Midbrain (tissue), 1 donor: ENCODE data around the gene ERBB2.
"Not testable (repeated sequence)": the region's sequence is repeated elsewhere in the genome, so short reads cannot be mapped to it uniquely, and the experiment has no call there.

Source experiments
- DNase-seq: peaks from one replicate; lab custom pipeline; 2025; lab: John Stamatoyannopoulos, UW

Gene ERBB2

DNA sequence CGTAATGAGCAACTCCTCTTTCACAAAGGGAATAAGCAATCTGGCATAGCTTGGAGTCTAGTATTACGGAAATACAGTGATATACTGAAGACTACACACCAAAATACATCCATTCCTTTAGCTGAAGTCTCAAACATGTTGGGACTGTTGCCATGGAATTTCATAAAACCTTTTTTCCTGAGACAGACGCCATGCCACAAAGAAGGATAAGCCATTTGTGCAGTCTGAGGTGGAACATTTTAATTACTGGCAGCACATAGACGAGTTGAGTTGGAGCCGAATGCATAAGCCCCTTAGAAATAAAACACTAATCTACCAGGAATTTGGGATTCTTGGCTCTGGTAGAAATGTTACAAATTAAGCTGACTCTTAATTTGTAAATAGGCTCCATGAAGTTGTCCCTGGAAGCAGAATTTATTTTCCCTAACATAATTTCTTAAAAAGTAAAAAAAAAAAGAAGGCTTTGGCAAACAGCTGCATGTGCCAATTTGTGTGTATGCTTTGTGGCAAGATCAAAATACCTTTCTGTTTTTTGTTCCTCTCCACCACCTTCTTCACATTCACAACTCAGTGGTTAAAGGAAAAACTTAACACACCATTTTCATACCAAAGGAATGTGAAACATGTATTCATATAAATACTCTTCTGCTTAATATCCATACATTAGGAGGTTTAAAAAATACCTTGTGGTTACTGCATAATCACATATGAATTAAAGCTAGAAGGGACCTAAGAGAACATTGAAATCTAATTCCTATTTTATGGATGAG lies 63.4 kb downstream of the ERBB2 start:
- no peak for DNase-seq

DNA sequence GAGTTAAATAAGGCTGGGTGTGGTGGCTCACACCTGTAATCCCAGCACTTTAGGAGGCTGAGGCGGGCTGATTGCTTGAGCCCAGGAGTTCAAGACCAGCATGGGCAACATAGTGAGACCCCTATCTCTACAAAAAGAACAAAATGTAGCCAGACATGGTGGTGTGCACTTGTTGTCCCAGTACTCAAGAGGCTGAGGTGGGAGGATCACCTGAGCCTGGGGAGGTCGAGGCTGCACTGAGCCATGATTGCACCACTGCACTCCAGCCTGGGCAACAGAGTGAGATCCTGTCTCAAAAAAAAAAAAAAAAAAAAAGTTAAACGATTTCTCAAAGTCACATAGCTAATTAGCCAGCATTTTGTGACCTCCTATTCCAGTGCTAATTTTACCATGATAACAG lies 64.3 kb downstream of the ERBB2 start:
- not testable (repeated sequence) for DNase-seq

DNA sequence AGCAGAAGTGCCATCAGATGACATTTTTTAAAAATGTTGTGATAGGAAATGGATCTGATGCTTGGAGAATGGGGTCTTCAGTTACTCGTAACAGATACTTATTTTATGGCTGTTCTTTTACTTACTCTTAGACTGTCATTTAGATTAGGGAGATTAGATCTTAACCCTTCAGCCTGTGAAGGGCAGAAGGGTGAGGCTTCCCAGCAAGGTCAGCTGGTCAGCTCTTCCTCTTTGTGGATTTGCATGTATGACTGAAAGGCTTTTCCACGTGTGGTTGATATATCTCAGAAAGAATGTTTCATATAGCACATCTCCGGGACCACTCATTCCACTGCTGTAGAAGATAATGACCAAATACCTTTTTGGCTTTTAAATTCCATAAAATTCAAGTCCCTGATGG lies 65.3 kb downstream of the ERBB2 start:
- DNase-seq = no peak

DNA sequence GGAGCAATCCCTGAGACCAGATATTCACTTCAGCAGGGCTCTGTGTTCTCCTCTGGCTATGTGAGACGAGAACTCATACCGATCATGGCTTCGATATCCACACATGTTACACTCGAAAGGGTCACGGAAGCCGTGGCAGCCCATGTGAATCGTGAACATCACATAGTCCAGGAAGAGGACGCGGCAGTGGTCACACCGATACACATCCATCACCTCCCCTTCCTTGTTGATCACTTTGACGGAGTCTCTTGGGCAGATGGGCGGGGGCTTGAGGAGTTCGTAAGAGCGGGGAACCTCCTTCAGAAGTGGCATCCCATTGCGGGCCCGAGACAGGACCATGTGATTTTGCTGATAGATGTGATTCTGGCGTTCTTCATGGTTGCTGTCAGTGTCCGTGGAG lies 65.9 kb downstream of the ERBB2 start:
- DNase-seq = no peak

DNA sequence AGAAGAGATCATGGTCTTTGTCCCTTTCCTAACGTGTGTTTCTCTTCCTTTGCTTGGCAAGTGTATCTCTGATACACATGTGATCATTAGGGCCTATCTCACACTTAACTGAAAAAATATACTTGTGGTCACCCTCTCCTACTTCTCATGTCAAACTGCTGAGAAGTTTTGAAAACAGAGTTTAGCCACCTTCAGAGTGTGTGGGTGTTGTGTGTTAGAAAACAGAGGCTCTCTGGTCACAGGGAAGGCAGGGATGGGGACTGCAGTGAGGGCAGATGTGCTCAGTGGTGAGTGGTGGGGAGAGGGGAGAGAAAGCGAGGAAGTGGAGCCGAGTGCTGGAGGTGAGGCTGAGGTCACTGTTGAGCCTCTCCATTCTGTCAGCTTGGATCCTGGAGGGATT lies 67.3 kb downstream of the ERBB2 start:
- DNase-seq = no peak

DNA sequence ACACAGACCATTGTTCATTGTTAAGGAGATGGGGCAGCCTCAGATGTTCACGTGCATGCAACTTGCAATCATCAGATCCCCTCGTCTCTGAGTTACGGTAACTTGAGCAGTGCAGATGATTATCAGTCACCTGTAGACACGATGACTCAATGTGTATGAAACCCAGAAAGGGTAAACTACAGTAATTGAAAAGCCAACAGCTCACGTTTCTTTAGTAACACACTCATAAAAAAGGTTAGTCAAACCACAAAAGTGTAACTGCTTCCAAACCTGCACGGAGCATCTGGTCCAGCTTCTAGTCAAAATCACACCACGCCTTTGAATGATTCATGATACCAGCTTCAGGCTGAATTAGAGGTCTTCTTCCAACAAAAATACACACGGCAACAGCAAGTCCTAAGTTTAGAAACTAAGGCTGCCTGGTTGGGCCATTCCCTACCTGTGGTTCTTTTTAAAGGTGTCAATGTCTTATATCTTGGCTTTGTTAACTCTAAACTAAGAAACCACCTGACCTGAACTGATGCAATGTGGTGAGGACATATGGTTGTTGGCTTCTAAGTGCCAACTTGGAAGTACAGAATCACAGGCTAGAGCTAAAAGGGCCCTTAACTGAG lies 70.2 kb downstream of the ERBB2 start:
- DNase-seq = no peak

DNA sequence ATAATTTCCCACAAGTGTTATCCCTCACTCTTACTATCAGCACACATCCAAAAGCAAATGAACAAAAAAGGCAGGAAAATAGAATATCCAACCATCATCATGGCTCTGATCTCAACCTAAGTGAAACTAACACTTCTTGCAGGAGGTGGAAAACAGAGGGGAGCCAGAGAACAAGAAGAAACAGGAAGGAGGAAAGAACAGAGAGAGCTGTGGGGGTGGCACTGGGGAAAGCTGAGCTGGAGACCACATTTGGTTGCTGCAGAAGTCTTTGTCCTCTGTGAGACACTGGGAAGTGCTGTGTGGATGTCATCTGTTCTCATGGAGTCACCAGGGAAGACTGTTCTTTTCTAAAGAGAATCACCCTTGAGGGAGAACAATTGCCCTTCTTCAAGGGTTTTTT lies 72.6 kb downstream of the ERBB2 start:
- no peak for DNase-seq

DNA sequence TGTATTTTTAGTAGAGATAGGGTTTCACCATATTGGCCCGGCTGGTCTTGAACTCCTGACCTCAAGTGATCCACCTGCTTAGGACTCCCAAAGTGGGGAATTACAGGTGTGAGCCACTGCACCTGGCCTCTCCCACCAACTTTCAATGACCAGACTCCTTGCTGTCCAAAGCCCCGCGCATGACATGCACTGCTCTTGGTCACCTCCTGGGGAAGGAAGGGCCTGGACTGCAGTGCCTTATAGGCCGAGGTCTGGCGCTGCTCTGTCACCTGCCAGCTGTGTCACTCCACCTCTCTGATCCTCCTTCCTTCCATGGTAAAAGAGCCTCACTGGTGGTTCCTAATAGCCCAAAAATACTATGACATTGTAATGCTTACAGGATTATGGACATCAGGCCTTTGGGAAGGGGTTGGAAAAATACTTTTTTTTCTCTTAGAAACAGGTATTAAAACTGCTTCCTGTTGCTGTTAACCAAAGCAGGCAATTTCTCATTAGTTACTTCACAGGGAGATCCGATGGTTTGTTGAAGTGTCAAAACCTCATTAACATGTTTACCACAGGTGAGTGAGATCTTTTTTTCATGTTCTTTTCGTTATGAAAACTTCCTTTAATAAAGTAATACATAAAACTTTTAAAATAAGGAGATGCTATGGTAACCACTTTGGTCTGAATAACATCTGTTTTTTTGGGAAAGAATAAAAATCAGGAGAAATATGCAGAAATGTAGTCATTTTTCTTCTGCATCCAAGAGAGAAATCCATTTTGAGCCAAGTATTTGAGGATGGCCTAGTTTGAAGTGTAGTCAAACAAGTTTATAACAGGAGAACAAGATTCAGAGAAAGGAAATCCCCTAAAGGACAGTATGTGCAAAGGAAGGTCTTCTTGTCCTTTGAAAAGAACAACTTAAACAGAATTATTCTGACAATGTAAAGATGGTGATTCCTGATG lies 73.4 kb downstream of the ERBB2 start:
- DNase-seq = no peak

DNA sequence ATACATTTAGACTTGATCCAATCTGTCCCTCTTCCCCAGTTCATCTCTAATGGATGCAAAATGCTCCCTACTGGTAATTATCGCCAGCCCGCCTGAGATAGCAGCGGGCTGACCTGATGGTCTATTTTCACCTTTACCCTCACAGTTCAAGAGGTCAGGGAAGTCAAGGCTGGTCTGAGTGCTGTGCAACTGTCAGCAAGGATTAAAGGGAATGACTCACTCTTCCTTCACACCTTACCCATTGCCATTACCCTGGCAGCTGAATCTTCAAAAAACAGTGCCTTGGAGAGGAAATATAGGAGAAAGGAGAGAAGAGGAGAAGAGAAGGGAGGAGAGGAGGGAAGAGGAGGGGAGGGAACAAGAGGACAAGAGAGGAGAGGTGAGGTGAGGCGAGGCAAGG lies 74.2 kb downstream of the ERBB2 start:
- DNase-seq = no peak

DNA sequence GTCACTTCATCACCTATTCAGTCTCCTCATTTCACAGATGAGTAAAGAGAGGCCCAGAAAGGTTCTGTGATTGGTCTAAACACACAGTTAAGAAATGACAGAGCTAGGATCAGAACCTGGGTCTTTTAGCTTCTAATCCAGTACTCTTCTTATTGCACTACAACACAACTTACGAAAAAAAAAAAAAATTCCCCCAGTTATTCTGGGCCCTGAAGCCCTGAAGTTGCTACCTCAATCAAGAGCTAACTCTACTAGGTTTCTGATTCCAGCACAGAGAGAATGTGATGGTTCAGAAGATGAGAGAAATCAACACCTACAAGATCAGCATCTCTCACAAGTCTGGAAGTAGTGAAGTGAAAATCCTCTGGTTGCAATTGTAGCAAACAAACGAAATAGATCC lies 75.2 kb downstream of the ERBB2 start:
- DNase-seq = no peak

DNA sequence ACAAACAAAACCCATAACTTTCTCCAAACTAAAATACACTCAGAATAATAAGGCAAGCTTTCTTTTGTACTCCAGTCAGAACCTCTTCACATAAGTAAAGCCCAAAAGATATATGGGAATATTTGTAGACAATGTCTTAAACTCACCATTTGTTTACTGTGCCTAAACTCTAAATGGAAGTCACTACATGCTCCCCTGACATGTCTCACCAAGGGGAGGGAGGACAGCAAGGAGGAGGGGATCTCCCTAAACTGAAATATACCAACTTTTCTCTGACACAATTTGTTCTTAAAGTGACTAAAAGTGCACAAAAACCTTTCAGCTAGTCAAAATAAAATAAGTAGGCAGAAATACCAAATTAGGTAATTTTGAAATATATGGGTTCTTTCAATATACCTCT lies 76.4 kb downstream of the ERBB2 start:
- DNase-seq = no peak

DNA sequence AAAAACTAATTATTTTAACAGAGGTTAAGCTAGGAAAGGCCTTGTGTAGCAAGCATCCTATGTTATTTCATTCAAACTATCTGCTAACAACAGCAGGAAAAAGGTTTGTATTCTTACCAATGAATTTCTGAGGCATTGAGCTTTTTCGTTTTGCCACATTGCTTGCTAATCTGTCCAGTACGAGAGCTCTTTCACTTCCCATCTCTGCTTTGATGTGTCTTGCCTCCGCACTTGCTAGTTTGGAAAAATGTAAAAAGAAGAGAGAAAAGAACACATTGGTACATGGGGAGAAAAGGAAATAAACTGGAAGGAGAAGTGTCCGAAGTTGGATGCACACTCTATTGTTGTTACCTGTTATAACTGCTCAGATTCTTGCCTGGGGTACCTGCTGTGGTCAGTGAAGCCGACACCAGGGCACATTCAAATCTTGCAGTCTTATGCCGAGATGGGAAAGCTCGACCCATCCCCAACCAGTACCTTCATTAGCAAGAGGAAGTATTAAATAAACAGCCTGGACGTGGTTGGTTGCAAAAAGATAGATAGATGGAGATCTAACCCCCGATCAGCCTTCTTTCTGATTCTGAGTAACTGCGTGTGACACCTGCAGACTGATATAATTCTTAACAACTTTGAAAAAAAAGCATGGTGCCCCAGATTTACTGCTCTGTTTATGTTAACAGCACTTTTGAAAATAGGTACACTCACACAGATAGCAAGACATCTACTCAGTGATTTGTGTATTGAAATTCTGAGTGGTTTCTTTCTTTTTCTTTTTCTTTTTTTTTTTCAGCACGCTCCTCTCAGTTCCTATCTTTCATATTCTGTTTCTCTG lies 77.9 kb downstream of the ERBB2 start:
- DNase-seq = no peak
